Measurements from ENCODE around the gene CYTH2.
"Not testable (repeated sequence)": the region's sequence is repeated elsewhere in the genome, so short reads cannot be mapped to it uniquely, and the experiment has no call there.

CYTH2 gene

GRCh38 chr19:48477698-48478338, 8.6 kb downstream of the CYTH2 start:
- DNase-seq (ENCODE audit: low read depth in 2 of 2), result no peak

DNA sequence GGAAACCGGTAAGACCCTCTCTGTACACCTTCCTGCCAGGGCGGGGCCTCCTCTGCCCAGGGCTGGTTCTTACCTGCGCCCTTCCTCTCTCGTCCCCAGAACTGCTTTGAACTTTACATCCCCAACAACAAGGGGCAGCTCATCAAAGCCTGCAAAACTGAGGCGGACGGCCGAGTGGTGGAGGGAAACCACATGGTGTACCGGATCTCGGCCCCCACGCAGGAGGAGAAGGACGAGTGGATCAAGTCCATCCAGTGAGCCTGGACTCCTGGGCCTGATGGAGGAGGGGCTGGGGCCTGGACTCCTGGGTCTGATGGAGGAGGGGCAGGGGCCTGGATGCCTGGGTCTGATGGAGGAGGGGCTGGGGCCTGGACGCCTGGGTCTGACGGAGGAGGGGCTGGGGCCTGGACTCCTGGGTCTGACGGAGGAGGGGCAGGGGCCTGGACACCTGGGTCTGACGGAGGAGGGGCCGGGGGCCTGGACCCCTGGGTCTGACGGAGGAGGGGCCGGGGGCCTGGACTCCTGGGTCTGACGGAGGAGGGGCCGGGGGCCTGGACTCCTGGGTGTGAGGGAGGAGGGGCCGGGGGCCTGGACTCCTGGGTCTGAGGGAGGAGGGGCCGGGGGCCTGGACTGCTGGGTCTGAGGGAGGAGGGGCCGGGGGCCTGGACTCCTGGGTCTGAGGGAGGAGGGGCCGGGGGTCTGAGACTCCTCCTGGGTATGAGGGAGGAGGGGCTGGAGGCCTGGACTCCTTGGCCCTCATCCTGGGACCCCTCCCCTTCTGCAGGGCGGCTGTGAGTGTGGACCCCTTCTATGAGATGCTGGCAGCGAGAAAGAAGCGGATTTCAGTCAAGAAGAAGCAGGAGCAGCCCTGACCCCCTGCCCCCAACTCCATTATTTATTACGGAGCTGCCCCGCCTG, 9.4 kb downstream of the CYTH2 start:
- DNase-seq (ENCODE audit: low read depth in 2 of 2), result no peak

GRCh38 chr19:48479686-48480085, 10.5 kb downstream of the CYTH2 start:
- DNase-seq (ENCODE audit: low read depth in 2 of 2), result no peak

GRCh38 chr19:48480183-48480557, 11.0 kb downstream of the CYTH2 start:
- no peak for DNase-seq (ENCODE audit: low read depth in 2 of 2)

GRCh38 chr19:48480558-48481500, 11.7 kb downstream of the CYTH2 start:
- DNase-seq (ENCODE audit: low read depth in 2 of 2), result no peak

DNA sequence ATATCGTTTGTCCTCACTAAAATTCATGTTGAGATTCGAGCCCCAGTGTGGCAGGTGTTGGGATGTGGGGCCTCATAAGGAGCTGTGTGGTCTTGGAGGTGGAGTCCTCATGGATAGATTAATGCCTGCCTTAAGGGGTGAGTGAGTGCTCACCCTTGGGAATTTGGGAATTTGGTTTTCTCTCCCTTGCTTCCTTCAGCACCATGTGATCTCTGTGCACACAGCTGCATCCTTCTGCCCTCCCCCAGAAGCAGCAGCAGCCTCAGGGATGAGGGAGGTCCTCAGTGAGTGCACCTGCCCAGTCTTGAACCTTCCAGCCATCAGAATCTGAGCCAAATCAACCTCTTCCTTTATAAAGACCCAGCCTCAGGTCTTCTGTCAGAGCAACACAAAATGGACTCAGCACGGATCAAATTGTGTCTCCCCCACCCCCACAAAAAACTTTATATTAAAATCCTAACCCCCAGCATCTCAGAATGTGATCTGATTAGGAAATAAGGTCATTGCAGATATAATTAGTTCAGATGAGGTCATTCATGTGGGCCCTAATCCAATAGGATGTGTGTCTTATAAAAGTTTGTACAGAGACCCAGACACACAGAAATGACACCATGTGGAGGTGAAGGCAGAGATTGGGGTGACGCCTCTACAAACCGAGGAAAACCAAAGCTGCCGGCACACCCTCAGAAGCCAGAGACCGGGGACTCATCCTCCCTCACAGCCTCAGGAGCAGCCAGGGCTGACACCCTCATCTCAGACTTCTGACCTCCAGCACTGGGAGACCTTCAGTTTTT, 12.9 kb downstream of the CYTH2 start:
- no peak for DNase-seq (ENCODE audit: low read depth in 2 of 2)

GRCh38 chr19:48483301-48483700, 14.1 kb downstream of the CYTH2 start:
- DNase-seq (ENCODE audit: low read depth in 2 of 2), result no peak

GRCh38 chr19:48484247-48484893, 15.2 kb downstream of the CYTH2 start:
- no peak for DNase-seq (ENCODE audit: low read depth in 2 of 2)

- no peak for DNase-seq (ENCODE audit: low read depth in 2 of 2)
Measured at GRCh38 chr19:48484931-48485612, 15.9 kb downstream of the CYTH2 start.

DNA sequence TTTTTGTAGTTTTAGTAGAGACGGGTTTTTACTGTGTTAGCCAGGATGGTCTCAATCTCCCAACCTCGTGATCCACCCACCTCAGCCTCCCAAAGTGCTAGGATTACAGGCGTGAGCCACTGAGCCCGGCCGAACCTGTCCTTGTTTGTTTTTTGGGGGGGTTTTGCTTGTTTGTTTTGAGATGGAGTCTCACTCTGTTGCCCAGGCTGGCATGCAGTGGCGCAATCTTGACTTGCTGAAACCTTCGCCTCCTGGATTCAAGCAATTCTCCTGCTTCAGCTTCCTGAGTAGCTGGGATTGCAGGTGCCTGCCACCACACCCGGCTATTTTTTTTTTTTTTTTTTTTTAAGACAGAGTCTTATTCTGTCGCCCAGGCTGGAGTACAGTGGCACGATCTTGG, 17.5 kb downstream of the CYTH2 start:
- not testable (repeated sequence) for DNase-seq (ENCODE audit: low read depth in 2 of 2)

DNA sequence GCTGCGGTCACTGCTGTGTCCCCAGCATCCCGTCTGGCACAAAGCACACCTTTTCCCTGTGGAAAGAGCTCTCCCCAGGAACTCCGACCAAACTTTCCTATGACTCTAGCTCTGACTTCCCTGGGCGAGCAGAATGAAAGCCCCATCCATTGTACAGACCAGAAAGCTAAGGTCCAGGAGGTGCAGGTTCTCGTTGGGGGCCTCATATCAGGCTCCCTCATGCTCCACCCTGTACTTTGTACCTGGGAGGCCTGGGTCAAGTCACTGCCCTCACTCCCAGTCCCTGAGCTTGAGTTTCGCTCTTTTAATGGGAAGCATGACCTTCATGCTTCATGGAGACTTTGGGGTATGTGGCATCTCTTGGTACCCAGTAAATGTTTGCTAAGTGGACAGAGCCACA, 18.4 kb downstream of the CYTH2 start:
- no peak for DNase-seq (ENCODE audit: low read depth in 2 of 2)

GRCh38 chr19:48487948-48488347, 18.8 kb downstream of the CYTH2 start:
- DNase-seq (ENCODE audit: low read depth in 2 of 2), result no peak

GRCh38 chr19:48488478-48488877, 19.3 kb downstream of the CYTH2 start:
- DNase-seq (ENCODE audit: low read depth in 2 of 2), result not testable (repeated sequence)

GRCh38 chr19:48489608-48490216, 20.5 kb downstream of the CYTH2 start:
- DNase-seq (ENCODE audit: low read depth in 2 of 2), result peak; percentile 44 to 63

- DNase-seq (ENCODE audit: low read depth in 2 of 2), result peak in 1 of 2 donors; percentile 35
Measured at GRCh38 chr19:48490981-48491792, 22.0 kb downstream of the CYTH2 start.

GRCh38 chr19:48491793-48492123, 22.6 kb downstream of the CYTH2 start:
- no peak for DNase-seq (ENCODE audit: low read depth in 2 of 2)

- peak; percentile 54 to 70 for DNase-seq (ENCODE audit: low read depth in 2 of 2)
Measured at GRCh38 chr19:48492925-48493717, 24.0 kb downstream of the CYTH2 start.
